OCI-LY1 (cell line): Measurements from ENCODE around the gene RHEB.

Experiments
- EZH2 ChIP-seq: fragments of 200-600 bp; sonication (generic), shearing (Covaris generic); IDR thresholded peaks from 2 replicates; pipeline ENCODE4 v1.8.0; 2017; ENCODE audit warnings: borderline replicate concordance, mixed run types, mild to moderate bottlenecking, antibody characterized with exemption, low read length, moderate library complexity, mixed read lengths
- TF ChIP-seq, protein P1 (sequence below): fragments of 200-600 bp; sonication (generic), shearing (Covaris generic); IDR thresholded peaks from 2 replicates; pipeline ENCODE4 v1.5.1; 2017; ENCODE audit warnings: mild to moderate bottlenecking, antibody characterized with exemption, low read length, moderate library complexity, mixed read lengths

DNA sequence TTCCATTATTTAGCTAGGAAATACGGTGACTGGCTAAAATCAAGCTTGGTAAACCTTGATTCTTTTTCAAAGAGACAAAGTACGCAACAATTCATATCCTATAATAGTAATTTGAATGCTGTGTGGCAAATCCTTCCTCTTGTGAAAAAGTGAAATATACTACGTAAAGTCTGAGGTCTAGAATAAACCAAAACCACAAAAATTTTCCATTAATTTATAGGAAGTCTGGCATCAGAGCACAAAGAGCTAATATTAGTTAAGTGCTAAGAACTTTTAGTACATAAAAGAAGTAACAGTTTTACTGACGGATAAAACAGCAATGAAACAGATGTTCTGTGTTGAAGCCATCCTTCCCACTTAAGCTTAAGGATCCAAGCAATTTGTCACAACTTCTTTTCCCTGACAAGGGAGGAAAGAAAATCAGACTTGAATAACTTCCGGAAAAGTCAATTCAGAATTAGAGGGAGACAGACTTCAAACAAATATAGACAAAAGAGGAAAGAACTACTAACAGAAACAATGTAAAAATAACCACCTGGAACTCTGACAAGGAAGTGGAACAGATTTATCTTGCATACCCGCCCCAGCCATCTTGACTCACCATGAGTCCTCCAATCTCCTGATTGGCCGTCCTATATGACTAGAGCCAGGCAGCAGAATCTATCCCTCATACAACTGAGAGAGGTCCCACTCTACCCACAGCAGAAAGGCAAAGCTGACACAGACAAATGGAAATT, 34.6 kb downstream of the RHEB start:
- TF ChIP-seq, protein P1, sequence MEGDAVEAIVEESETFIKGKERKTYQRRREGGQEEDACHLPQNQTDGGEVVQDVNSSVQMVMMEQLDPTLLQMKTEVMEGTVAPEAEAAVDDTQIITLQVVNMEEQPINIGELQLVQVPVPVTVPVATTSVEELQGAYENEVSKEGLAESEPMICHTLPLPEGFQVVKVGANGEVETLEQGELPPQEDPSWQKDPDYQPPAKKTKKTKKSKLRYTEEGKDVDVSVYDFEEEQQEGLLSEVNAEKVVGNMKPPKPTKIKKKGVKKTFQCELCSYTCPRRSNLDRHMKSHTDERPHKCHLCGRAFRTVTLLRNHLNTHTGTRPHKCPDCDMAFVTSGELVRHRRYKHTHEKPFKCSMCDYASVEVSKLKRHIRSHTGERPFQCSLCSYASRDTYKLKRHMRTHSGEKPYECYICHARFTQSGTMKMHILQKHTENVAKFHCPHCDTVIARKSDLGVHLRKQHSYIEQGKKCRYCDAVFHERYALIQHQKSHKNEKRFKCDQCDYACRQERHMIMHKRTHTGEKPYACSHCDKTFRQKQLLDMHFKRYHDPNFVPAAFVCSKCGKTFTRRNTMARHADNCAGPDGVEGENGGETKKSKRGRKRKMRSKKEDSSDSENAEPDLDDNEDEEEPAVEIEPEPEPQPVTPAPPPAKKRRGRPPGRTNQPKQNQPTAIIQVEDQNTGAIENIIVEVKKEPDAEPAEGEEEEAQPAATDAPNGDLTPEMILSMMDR: no peak
- TF ChIP-seq EZH2: no peak
